Activated CD8-positive, alpha-beta memory T cell treated with anti-CD3 and anti-CD28 coated beads, Interleukin-2, amount 50 U/mL, for 24 hours (primary cell): ENCODE data around the gene TNS1.

Experiments used
- DNase-seq: peaks from one replicate; pipeline ENCODE4 v3.0.0-alpha.2; 2020; ENCODE audit errors: extremely low read depth

Gene TNS1

GRCh38 chr2:217929757-217930707 lies 72.8 kb downstream of the TNS1 start:
- no peak for DNase-seq

GRCh38 chr2:217929272-217929671 lies 73.5 kb downstream of the TNS1 start:
- no peak for DNase-seq

- no peak for DNase-seq
Measured at GRCh38 chr2:217928324-217929181, 74.2 kb downstream of the TNS1 start.

GRCh38 chr2:217927601-217928323 lies 75.0 kb downstream of the TNS1 start:
- DNase-seq: no peak

GRCh38 chr2:217926801-217927200 lies 76.0 kb downstream of the TNS1 start:
- no peak for DNase-seq

- DNase-seq: no peak
Measured at GRCh38 chr2:217924346-217924901, 78.4 kb downstream of the TNS1 start.

- DNase-seq: no peak
Measured at GRCh38 chr2:217923007-217923686, 79.6 kb downstream of the TNS1 start.

GRCh38 chr2:217922101-217923006 lies 80.4 kb downstream of the TNS1 start:
- DNase-seq: no peak

GRCh38 chr2:217920879-217921603 lies 81.8 kb downstream of the TNS1 start:
- no peak for DNase-seq

GRCh38 chr2:217919781-217920351 lies 82.9 kb downstream of the TNS1 start:
- DNase-seq: no peak

- DNase-seq: no peak
Measured at GRCh38 chr2:217919204-217919603, 83.6 kb downstream of the TNS1 start.

- DNase-seq: no peak
Measured at GRCh38 chr2:217918308-217919024, 84.3 kb downstream of the TNS1 start.

GRCh38 chr2:217916504-217917254 lies 86.1 kb downstream of the TNS1 start:
- DNase-seq: no peak

GRCh38 chr2:217915706-217916105 lies 87.1 kb downstream of the TNS1 start:
- DNase-seq: no peak

- DNase-seq: no peak
Measured at GRCh38 chr2:217914878-217915277, 87.9 kb downstream of the TNS1 start.

GRCh38 chr2:217914078-217914477 lies 88.7 kb downstream of the TNS1 start:
- no peak for DNase-seq

GRCh38 chr2:217913436-217913835 lies 89.4 kb downstream of the TNS1 start:
- no peak for DNase-seq
